SIG-M5 treated with dmso at 0.1 percent for 504 hours (cell line): ENCODE data around the gene ARL3.
"Not testable (repeated sequence)": the region's sequence is repeated elsewhere in the genome, so short reads cannot be mapped to it uniquely, and the experiment has no call there.

Experiments used
- DNase-seq: peaks from one replicate; lab custom pipeline; 2025; ENCODE audit not compliant: unreplicated experiment; lab: John Stamatoyannopoulos, UW

Gene ARL3

GRCh38 chr10:102674566-102674965, 39.6 kb downstream of the ARL3 start:
- DNase-seq: no peak

- no peak for DNase-seq
These were observed 40.2 kb downstream of the ARL3 start for GRCh38 chr10:102673819-102674511.

GRCh38 chr10:102673236-102673818, 40.9 kb downstream of the ARL3 start:
- no peak for DNase-seq

GRCh38 chr10:102670871-102671434, 43.2 kb downstream of the ARL3 start:
- no peak for DNase-seq

- no peak for DNase-seq
These were observed 44.0 kb downstream of the ARL3 start for GRCh38 chr10:102670065-102670670.

GRCh38 chr10:102669206-102670064, 44.8 kb downstream of the ARL3 start:
- DNase-seq: no peak

- no peak for DNase-seq
These were observed 45.7 kb downstream of the ARL3 start for GRCh38 chr10:102668326-102669107.

- not testable (repeated sequence) for DNase-seq
These were observed 46.8 kb downstream of the ARL3 start for GRCh38 chr10:102667411-102667810.

GRCh38 chr10:102665904-102666509, 48.2 kb downstream of the ARL3 start:
- DNase-seq: no peak

GRCh38 chr10:102661658-102662028, 52.6 kb downstream of the ARL3 start:
- no peak for DNase-seq

- DNase-seq: no peak
These were observed 53.1 kb downstream of the ARL3 start for GRCh38 chr10:102660888-102661657.

GRCh38 chr10:102658802-102659201, 55.4 kb downstream of the ARL3 start:
- DNase-seq: no peak

- DNase-seq: no peak
These were observed 56.0 kb downstream of the ARL3 start for GRCh38 chr10:102657984-102658724.

GRCh38 chr10:102657451-102657850, 56.7 kb downstream of the ARL3 start:
- no peak for DNase-seq

- DNase-seq: no peak
These were observed 57.3 kb downstream of the ARL3 start for GRCh38 chr10:102656791-102657371.

- DNase-seq: no peak
These were observed 58.2 kb downstream of the ARL3 start for GRCh38 chr10:102656026-102656425.

GRCh38 chr10:102654969-102655368, 59.2 kb downstream of the ARL3 start:
- DNase-seq: no peak

- no peak for DNase-seq
These were observed 59.6 kb downstream of the ARL3 start for GRCh38 chr10:102654566-102654965.
